Stomach (tissue), 9 donors: ENCODE data around the gene CDK10. TPM values are rescaled to one million over a fixed set of nuclear protein-coding genes. Genes with fewer than 3 reads are reported as not detected.

Experiments used
- DNase-seq, 2 donors: peaks; one replicate each; pipeline versions ENCODE4 v3.0.0 to v3.0.0-alpha.2; 2013 to 2019
- H3K27ac ChIP-seq, 5 donors: fragments of 200-600 bp in 4 of 5; sonication (generic) in 4 of 5; one replicate each; pipeline ENCODE4 v1.5.1; 2013 to 2019; ENCODE audit warnings: mild to moderate bottlenecking in 1 of 5, moderate library complexity in 1 of 5
- H3K27me3 ChIP-seq, 3 donors: fragments of 200-600 bp; sonication (generic); one replicate each; pipeline ENCODE4 v1.5.1; 2017 to 2019; ENCODE audit warnings: mixed run types in 1 of 3
- H3K36me3 ChIP-seq, 4 donors: fragments of 200-600 bp; sonication (generic); 1 replicate in 3 of 4; 2 replicates in 1 of 4; pipeline ENCODE4 v1.5.1; 2016 to 2019
- H3K4me1 ChIP-seq, 4 donors: fragments of 200-600 bp; sonication (generic); one replicate each; pipeline ENCODE4 v1.5.1; 2016 to 2019
- H3K4me3 ChIP-seq, 4 donors: fragments of 200-600 bp; sonication (generic) in 3 of 4; one replicate each; pipeline ENCODE4 v1.5.1; 2016 to 2019; ENCODE audit warnings: mild to moderate bottlenecking in 1 of 4
- H3K9me3 ChIP-seq, 4 donors: fragments of 200-600 bp; sonication (generic); one replicate each; pipeline ENCODE4 v1.5.1; 2016 to 2019
- EP300 ChIP-seq: sonication (generic); formaldehyde crosslinking; IDR thresholded peaks from one replicate; pipeline ENCODE4 v1.6.1; 2017; ENCODE audit warnings: antibody characterized with exemption
- POLR2A ChIP-seq, 4 donors: fragments of 450-650 bp; IDR thresholded peaks; one replicate each; pipeline ENCODE4 v1.6.1; 2016; ENCODE audit warnings: antibody characterized with exemption in 4 of 4, control low read depth in 2 of 4, mild to moderate bottlenecking in 1 of 4, moderate library complexity in 1 of 4
- POLR2AphosphoS5 ChIP-seq, 3 donors: sonication (generic); formaldehyde crosslinking; IDR thresholded peaks; one replicate each; pipeline ENCODE4 v1.6.1; 2016; ENCODE audit warnings: antibody characterized with exemption in 3 of 3
- WGBS, 5 donors: extraction: QIAGEN DNeasy Blood & Tissue Kit in 3 of 5; methylation state at CpG; one replicate each; pipeline versions ENCODE4 v1.1.5 to v1.1.7; 2013 to 2018; 5-methylcytosine and 5-hydroxymethylcytosine counted together
- intact Hi-C: fragments of 100-400 bp; cut with DNase I; formaldehyde crosslinking; loops from one replicate; pipeline ENCODE4 v1.15.1; 2023; ENCODE audit warnings: low total_unique reads
- polyA plus RNA-seq, 3 donors: library from polyadenylated mRNA; stranded (reverse); fragments of 200-250 nt; gene quantifications; one replicate each; pipeline ENCODE4 v1.2.3, GENCODE V29; 2013
- total RNA-seq, 5 donors: library from RNA; depleted of rRNA; stranded (reverse); fragments of >200 nt; gene quantifications; one replicate each; pipeline versions ENCODE4 v1.1.0 to v1.2.3, GENCODE V29; 2014 to 2016
- TF ChIP-seq, protein P1 (sequence below), 7 experiments: fragments of 450-650 bp in 4 of 7; fragments of 200-600 bp in 3 of 7; sonication (generic) in 3 of 7; IDR thresholded peaks; one replicate each; pipeline ENCODE4 v1.5.1; 2016 to 2019; ENCODE audit warnings: antibody characterized with exemption in 7 of 7, control low read depth in 2 of 7, mild to moderate bottlenecking in 1 of 7
- donor health status: healthy with polysubstance abuse.
- donor health status: Bipolar disorder and iron deficiency.
- donor health status: healthy.

The CDK10 gene
- total and polyA plus RNA-seq, 8 donors: 40.9 to 256 (median 86.4) TPM

DNA sequence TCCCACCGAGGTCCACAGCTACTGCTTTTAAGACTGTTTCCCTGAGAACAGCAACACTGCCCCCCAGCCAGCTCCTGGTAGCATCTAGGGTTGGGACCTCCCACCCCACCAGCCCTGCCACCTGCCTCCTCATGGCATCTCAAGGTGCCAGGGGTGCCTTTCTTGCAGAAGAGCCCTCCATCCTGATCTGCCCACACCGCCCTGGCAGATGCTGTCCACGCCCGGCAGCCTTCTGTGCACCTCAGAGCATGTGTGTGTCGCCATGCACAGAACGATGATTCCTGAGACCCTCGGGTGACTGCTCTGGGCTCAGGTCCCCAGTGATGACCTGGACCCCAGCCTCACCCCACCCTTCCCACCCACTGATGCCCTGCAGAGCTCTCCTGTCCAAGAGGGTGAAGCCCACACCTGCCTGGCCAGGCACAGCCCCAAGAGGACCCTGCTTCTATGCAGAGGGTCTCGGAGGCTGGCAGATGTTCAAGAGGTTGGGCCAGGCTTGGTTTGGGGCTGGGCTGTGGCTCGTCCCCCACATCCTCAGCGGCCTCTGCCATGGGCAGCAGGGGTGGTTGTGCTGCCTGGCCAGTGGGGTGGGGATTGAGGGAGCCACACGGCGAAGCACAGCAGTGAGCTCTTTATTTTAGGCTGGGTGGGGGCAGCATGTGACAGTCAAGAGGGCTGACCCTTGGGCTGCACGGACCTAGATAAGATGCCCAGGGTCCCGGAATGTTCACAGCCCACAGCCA, 20.2 kb downstream of the CDK10 start:
- DNase-seq: peak in 1 of 2 donors; percentile 10
- intact Hi-C loops: loop anchor here (5.0 to 10.0 kb wide), 2 partner anchors 86 to 158 kb away; no protein-coding TSS in a partner anchor

DNA sequence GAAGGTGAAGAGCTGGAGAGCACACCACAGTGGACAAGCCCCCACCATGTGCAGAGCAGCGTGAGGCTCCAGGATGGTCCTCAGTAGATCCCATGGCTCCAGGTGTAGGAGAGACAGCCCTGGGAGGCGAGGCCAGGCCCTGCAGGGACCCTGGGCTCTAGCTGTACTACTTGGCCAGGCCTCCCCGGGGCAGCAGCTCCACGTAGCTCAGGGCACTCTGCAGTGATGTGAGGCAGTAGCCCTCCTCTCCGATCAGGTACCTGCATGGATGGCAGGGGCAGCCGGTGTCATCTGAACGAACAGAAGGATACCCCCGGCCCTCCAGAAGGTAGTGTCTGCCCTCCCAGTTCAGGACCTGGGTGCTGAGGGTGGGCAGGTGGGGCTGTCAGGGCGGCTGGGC, 21.2 kb downstream of the CDK10 start:
- no peak for DNase-seq
- TF ChIP-seq, protein P1, sequence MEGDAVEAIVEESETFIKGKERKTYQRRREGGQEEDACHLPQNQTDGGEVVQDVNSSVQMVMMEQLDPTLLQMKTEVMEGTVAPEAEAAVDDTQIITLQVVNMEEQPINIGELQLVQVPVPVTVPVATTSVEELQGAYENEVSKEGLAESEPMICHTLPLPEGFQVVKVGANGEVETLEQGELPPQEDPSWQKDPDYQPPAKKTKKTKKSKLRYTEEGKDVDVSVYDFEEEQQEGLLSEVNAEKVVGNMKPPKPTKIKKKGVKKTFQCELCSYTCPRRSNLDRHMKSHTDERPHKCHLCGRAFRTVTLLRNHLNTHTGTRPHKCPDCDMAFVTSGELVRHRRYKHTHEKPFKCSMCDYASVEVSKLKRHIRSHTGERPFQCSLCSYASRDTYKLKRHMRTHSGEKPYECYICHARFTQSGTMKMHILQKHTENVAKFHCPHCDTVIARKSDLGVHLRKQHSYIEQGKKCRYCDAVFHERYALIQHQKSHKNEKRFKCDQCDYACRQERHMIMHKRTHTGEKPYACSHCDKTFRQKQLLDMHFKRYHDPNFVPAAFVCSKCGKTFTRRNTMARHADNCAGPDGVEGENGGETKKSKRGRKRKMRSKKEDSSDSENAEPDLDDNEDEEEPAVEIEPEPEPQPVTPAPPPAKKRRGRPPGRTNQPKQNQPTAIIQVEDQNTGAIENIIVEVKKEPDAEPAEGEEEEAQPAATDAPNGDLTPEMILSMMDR (IDR thresholded peaks at IDR 0.05): no peak
- no peak for TF ChIP-seq EP300
- no peak for TF ChIP-seq POLR2A (IDR thresholded peaks at IDR 0.05)
- TF ChIP-seq POLR2AphosphoS5 (IDR thresholded peaks at IDR 0.05): no peak
- intact Hi-C loops: loop anchor here (5.0 to 10.0 kb wide), 2 partner anchors 85 to 157 kb away; no protein-coding TSS in a partner anchor

More for the DNA sequence above, 20.2 kb downstream of the CDK10 start:
- whole genome bisulfite sequencing, 5 donors: 78 to 84% (median 83%) methylated on average over 12 to 14 of the region's 14 CpGs
- Histone ChIP-seq H3K9me3 (no peaks in the 10 kb centered on the region), H3K36me3 (peaks cover 0 to 32% (median 5%) of the 10 kb centered on the region in 4 donors), H3K27me3 (peaks cover 0 to 21% (median 0%) of the 10 kb centered on the region in 3 donors), H3K4me1 (peaks cover 13 to 26% (median 20%) of the 10 kb centered on the region in 4 donors), H3K27ac (no peak overlapping the region), H3K4me3 (peak overlapping the region in 1 of 4 donors; percentile 3)
- TF ChIP-seq, protein P1 (IDR thresholded peaks at IDR 0.05): no peak
- TF ChIP-seq POLR2AphosphoS5 (IDR thresholded peaks at IDR 0.05): no peak
- TF ChIP-seq EP300: no peak
- TF ChIP-seq POLR2A (IDR thresholded peaks at IDR 0.05): no peak

DNA sequence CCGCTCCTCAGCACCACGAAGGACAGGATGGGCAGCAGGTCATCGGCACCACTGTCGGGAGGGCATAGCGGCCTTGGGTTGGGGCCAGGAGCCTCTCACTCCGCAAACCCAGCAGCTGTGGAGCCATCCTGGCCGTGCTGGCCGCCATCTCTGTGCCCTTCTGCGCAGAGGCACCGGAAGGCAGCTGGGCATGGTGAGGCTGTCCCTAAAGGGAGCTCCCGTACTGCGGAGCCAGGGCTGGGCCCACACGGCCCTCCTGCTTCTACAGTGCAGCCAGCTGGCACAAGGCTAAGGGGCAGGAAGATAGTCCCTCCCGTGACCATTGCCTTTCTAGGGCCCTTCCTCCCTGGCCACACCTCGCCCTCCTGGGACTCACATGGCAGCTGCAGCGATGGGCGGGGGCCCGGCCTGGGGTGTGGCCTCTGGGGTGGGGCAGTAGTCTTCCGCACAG, 22.0 kb downstream of the CDK10 start:
- Histone ChIP-seq H3K9me3 (no peaks in the 10 kb centered on the region), H3K27me3 (peaks cover 0 to 21% (median 7%) of the 10 kb centered on the region in 3 donors), H3K36me3 (peaks cover 0 to 32% (median 5%) of the 10 kb centered on the region in 4 donors), H3K27ac (no peak overlapping the region), H3K4me1 (peaks cover 13 to 31% (median 21%) of the 10 kb centered on the region in 4 donors), H3K4me3 (no peak overlapping the region)
- 82 to 95% (median 87%) methylated on average over 13 to 19 of the region's 19 CpGs for WGBS, 5 donors
- no peak for DNase-seq
- TF ChIP-seq, protein P1 (IDR thresholded peaks at IDR 0.05): no peak
- TF ChIP-seq POLR2A (IDR thresholded peaks at IDR 0.05) (no peak), POLR2AphosphoS5 (IDR thresholded peaks at IDR 0.05) (no peak), EP300 (no peak)
- intact Hi-C loops: loop anchor here (5.0 to 10.0 kb wide), 2 partner anchors 84 to 156 kb away; no protein-coding TSS in a partner anchor

More for the DNA sequence above, 21.2 kb downstream of the CDK10 start:
- WGBS, 5 donors: 87 to 94% (median 91%) methylated on average over 8 to 9 of the region's 9 CpGs
- Histone ChIP-seq H3K4me3 (no peak overlapping the region), H3K27me3 (peaks cover 0 to 22% (median 7%) of the 10 kb centered on the region in 3 donors), H3K4me1 (peaks cover 13 to 27% (median 20%) of the 10 kb centered on the region in 4 donors), H3K9me3 (no peaks in the 10 kb centered on the region), H3K36me3 (peaks cover 0 to 32% (median 5%) of the 10 kb centered on the region in 4 donors), H3K27ac (no peak overlapping the region)

DNA sequence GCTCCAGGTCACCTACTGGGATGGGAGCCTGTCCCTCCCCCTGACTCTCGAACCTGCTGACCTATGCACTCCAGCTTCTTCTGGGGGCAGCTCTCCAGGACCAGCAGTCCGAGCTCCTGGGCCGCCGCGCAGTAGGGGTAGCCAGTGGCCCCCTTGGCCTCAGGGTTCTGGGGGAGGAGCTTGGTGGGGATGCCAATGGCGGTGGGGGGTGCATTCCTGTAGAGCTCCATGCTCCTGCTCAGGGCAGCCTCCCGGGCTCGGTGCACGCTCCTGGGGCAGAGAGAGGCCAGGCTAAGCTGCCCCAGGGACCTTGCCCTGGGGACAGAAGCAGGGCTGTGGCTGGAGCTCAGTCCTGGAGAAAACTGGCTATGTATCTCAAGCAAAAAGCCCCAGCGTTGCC, 22.7 kb downstream of the CDK10 start:
- intact Hi-C loops: loop anchor here (5.0 to 10.0 kb wide), 2 partner anchors 83 to 156 kb away; no protein-coding TSS in a partner anchor
- WGBS, 5 donors: 88 to 95% (median 89%) methylated on average over 10 of the region's 10 CpGs; no CpG with 5 or more reads in 1 of the 5 donors
- H3K4me1 ChIP-seq: peaks cover 13 to 31% (median 21%) of the 10 kb centered on the region in 4 donors

More for the DNA sequence above, 22.7 kb downstream of the CDK10 start:
- Histone ChIP-seq H3K27ac (no peak overlapping the region), H3K9me3 (no peaks in the 10 kb centered on the region), H3K27me3 (peaks cover 0 to 19% (median 7%) of the 10 kb centered on the region in 3 donors), H3K4me3 (no peak overlapping the region), H3K36me3 (peaks cover 0 to 32% (median 5%) of the 10 kb centered on the region in 4 donors)
- no peak for DNase-seq
- TF ChIP-seq POLR2AphosphoS5 (IDR thresholded peaks at IDR 0.05) (no peak), EP300 (no peak), POLR2A (IDR thresholded peaks at IDR 0.05) (no peak)
- TF ChIP-seq, protein P1 (IDR thresholded peaks at IDR 0.05): no peak
